ENCODE data around the gene HIBADH. TPM values are rescaled to one million over a fixed set of nuclear protein-coding genes. Genes with fewer than 3 reads are reported as not detected.

The HIBADH gene
- total RNA-seq, 1 experiment from 2014 or later: 31.2 TPM

- in situ Hi-C loops (cut with HindIII; ENCODE audit: low pct_unique_long_range_greater_than_20kb, low sequenced_read_pairs) (no loop called here), intact Hi-C loops (cut with micrococcal nuclease; ENCODE audit: unreplicated experiment) (no loop called here)
- DNase-seq (ENCODE audit: low read depth, low spot score): no peak
- H3K4me1 ChIP-seq (ENCODE audit: control insufficient read depth, insufficient read depth, low read length): no peaks in the 10 kb centered on the region
- H3K36me3 ChIP-seq (ENCODE audit: control insufficient read depth, insufficient read depth, low read length): no peaks in the 10 kb centered on the region; the same call in 1 of the 2 replicates
- BruUV-seq (replicated peaks): no TSS peak
- TF ChIP-seq SIN3A (IDR thresholded peaks at IDR 0.05; ENCODE audit: borderline replicate concordance, insufficient read depth, low read depth, low read length): no peak
- TF ChIP-seq REST (IDR thresholded peaks at IDR 0.05; ENCODE audit: insufficient read depth in 1 of 2, low read depth in 2 of 2, low read length in 1 of 2): no peak
- TF ChIP-seq CTCF (IDR thresholded peaks at IDR 0.05): no peak
- no peak for TF ChIP-seq POLR2AphosphoS5 (IDR thresholded peaks at IDR 0.05; ENCODE audit: low read depth, low read length)
- H3K4me3 ChIP-seq (ENCODE audit: low read depth in 2 of 2, low read length in 2 of 2): no peak overlapping the region
- no peak for ATAC-seq
- ChIA-PET CTCF (no interaction called here), POLR2A (no interaction called here)
- no peaks in the 10 kb centered on the region for H3K9me3 ChIP-seq (ENCODE audit: control insufficient read depth, insufficient read depth, low read depth, low read length)
- no peak overlapping the region for H3K27ac ChIP-seq (ENCODE audit: low read length)
- H3K27me3 ChIP-seq (ENCODE audit: control insufficient read depth, insufficient read depth, low read length): no peaks in the 10 kb centered on the region
These were observed 129.0 kb downstream of the HIBADH start for GRCh38 chr7:27533652-27534081.

- Histone ChIP-seq H3K4me3 (ENCODE audit: low read depth in 2 of 2, low read length in 2 of 2) (no peak overlapping the region), H3K9me3 (ENCODE audit: control insufficient read depth, insufficient read depth, low read depth, low read length) (no peaks in the 10 kb centered on the region), H3K27me3 (ENCODE audit: control insufficient read depth, insufficient read depth, low read length) (no peaks in the 10 kb centered on the region), H3K4me1 (ENCODE audit: control insufficient read depth, insufficient read depth, low read length) (no peaks in the 10 kb centered on the region), H3K36me3 (ENCODE audit: control insufficient read depth, insufficient read depth, low read length) (no peaks in the 10 kb centered on the region), H3K27ac (ENCODE audit: low read length) (no peak overlapping the region)
- TF ChIP-seq CTCF (IDR thresholded peaks at IDR 0.05): no peak
- no peak for TF ChIP-seq TCF7L2 (IDR thresholded peaks at IDR 0.05; ENCODE audit: low read depth, low read length)
- no peak for TF ChIP-seq REST (IDR thresholded peaks at IDR 0.05; ENCODE audit: insufficient read depth in 1 of 2, low read depth in 2 of 2, low read length in 1 of 2)
- TF ChIP-seq POLR2AphosphoS5 (IDR thresholded peaks at IDR 0.05; ENCODE audit: low read depth, low read length): no peak
- TF ChIP-seq SIN3A (IDR thresholded peaks at IDR 0.05; ENCODE audit: borderline replicate concordance, insufficient read depth, low read depth, low read length): no peak
- no TSS peak for BruUV-seq (replicated peaks)
- ATAC-seq (no peak), DNase-seq (ENCODE audit: low read depth, low spot score) (no peak)
- intact Hi-C loops (cut with micrococcal nuclease; ENCODE audit: unreplicated experiment) (no loop called here), in situ Hi-C loops (cut with HindIII; ENCODE audit: low pct_unique_long_range_greater_than_20kb, low sequenced_read_pairs) (no loop called here)
- CTCF ChIA-PET: no interaction called here
- POLR2A ChIA-PET: no interaction called here
These were observed 130.4 kb downstream of the HIBADH start for GRCh38 chr7:27532314-27532713.

Measured in Panc1 (cell line).